Measurements from ENCODE around the gene TOB2. TPM values are rescaled to one million over a fixed set of nuclear protein-coding genes. Genes with fewer than 3 reads are reported as not detected.

TOB2 gene
- polyA plus RNA-seq, 1 donor from 2014 or later: 8.2 TPM

DNA sequence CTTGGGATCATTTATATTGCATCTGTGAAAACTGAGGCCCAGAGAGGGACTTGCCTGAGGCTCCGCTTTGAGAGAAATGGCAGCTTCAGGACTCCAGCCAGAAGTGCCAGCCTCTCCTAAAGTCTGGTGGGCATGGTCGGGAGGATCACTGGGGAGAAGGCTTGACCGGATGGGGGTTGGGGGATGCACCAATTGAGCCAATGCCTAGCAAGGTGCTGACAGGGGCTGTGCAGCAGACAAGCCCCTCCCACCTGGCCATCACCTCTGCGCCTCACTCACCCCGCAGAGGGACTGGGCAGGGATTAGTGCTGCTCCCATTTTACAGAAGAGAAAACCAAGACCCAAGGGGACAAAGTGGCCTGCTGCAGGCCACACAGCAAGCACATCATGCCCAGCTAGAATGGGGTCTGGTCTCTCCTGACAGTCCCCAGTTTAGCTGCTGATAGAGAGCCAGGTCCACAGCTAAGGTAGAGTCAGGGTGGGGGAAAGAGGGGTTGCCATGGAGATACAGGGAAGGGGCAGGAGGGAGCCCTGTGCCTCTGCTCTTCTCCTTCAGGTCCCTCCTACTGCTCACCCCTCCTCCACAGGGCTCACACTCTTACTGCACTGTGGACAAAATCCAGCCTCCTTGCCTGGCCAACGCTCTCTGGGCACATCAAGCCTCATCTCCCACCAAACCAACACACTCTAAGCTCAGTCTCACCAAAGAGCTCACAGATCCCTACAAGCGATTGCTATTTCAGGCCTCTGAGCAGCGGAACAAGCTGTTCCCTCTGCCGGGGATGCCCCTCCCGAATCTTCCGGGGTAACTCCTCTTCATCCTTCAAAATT is 35.4 kb downstream of the TOB2 start:
- no peak overlapping the region for H2AFZ ChIP-seq (ENCODE audit: low read depth, low read length)
- H4K20me1 ChIP-seq (ENCODE audit: insufficient read depth): no peaks in the 10 kb centered on the region
- H3K36me3 ChIP-seq (ENCODE audit: insufficient read depth, low read length): no peaks in the 10 kb centered on the region
- no peaks in the 10 kb centered on the region for H3K9me3 ChIP-seq (ENCODE audit: low read length)
- H3K4me2 ChIP-seq (ENCODE audit: low read length): no peak overlapping the region
- no peak overlapping the region for H3K9ac ChIP-seq (ENCODE audit: low read length)
- no peaks in the 10 kb centered on the region for H3K79me2 ChIP-seq (replicated peaks; ENCODE audit: insufficient read depth, low read length)
- no peaks in the 10 kb centered on the region for H3K9me2 ChIP-seq (ENCODE audit: insufficient read depth, low read length)
- no peaks in the 10 kb centered on the region for H3F3A ChIP-seq (ENCODE audit: insufficient read depth, low read length, poor library complexity, severe bottlenecking)
- TF ChIP-seq RAD21 (conservative IDR thresholded peaks at IDR 0.05): no peak
- TF ChIP-seq, protein P1, sequence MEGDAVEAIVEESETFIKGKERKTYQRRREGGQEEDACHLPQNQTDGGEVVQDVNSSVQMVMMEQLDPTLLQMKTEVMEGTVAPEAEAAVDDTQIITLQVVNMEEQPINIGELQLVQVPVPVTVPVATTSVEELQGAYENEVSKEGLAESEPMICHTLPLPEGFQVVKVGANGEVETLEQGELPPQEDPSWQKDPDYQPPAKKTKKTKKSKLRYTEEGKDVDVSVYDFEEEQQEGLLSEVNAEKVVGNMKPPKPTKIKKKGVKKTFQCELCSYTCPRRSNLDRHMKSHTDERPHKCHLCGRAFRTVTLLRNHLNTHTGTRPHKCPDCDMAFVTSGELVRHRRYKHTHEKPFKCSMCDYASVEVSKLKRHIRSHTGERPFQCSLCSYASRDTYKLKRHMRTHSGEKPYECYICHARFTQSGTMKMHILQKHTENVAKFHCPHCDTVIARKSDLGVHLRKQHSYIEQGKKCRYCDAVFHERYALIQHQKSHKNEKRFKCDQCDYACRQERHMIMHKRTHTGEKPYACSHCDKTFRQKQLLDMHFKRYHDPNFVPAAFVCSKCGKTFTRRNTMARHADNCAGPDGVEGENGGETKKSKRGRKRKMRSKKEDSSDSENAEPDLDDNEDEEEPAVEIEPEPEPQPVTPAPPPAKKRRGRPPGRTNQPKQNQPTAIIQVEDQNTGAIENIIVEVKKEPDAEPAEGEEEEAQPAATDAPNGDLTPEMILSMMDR (IDR thresholded peaks at IDR 0.05; ENCODE audit: poor library complexity, severe bottlenecking): no peak
- TF ChIP-seq, protein P2, sequence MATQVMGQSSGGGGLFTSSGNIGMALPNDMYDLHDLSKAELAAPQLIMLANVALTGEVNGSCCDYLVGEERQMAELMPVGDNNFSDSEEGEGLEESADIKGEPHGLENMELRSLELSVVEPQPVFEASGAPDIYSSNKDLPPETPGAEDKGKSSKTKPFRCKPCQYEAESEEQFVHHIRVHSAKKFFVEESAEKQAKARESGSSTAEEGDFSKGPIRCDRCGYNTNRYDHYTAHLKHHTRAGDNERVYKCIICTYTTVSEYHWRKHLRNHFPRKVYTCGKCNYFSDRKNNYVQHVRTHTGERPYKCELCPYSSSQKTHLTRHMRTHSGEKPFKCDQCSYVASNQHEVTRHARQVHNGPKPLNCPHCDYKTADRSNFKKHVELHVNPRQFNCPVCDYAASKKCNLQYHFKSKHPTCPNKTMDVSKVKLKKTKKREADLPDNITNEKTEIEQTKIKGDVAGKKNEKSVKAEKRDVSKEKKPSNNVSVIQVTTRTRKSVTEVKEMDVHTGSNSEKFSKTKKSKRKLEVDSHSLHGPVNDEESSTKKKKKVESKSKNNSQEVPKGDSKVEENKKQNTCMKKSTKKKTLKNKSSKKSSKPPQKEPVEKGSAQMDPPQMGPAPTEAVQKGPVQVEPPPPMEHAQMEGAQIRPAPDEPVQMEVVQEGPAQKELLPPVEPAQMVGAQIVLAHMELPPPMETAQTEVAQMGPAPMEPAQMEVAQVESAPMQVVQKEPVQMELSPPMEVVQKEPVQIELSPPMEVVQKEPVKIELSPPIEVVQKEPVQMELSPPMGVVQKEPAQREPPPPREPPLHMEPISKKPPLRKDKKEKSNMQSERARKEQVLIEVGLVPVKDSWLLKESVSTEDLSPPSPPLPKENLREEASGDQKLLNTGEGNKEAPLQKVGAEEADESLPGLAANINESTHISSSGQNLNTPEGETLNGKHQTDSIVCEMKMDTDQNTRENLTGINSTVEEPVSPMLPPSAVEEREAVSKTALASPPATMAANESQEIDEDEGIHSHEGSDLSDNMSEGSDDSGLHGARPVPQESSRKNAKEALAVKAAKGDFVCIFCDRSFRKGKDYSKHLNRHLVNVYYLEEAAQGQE (IDR thresholded peaks at IDR 0.05; ENCODE audit: borderline replicate concordance): no peak
- TF ChIP-seq EP300 (conservative IDR thresholded peaks at IDR 0.05; ENCODE audit: poor library complexity, severe bottlenecking): no peak
- TF ChIP-seq EZH2 (IDR thresholded peaks at IDR 0.05; ENCODE audit: borderline replicate concordance, insufficient read depth, low read length, poor library complexity, severe bottlenecking): no peak
- TF ChIP-seq SMC3 (conservative IDR thresholded peaks at IDR 0.05; ENCODE audit: poor library complexity): no peak
- TF ChIP-seq TAF1 (IDR thresholded peaks at IDR 0.05; ENCODE audit: low read depth): no peak
- TF ChIP-seq MXI1 (conservative IDR thresholded peaks at IDR 0.05; ENCODE audit: poor library complexity, severe bottlenecking): no peak
- TF ChIP-seq POLR2AphosphoS5 (IDR thresholded peaks at IDR 0.05): no peak
- H3K27me3 ChIP-seq (ENCODE audit: insufficient read depth, low read depth, low read length): no peaks in the 10 kb centered on the region
- no peak overlapping the region for H3K27ac ChIP-seq (ENCODE audit: low read length)
- no peak overlapping the region for H3K4me3 ChIP-seq (ENCODE audit: low read length)

DNA sequence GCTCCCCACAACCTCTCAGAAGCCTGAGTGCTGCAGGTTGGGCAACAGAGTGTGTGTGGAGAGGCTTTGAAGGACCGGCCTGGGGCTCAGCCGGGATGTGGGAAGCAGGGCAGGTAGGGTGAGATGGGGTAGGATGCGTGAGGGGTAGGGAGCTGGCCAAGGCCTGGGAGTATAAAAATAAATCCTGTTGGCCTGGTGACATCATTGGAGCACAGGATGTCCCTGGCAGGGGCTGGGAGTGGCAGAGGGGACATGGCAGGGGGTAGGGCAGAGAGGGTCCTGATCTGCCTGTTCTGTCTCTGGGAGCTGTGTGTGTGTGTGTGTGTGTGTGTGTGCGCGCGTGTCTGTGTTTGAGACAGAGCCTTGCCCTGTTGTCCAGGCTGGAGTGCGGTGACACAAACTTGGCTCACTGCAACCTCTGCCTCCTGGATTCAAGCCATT is 36.3 kb downstream of the TOB2 start:
- H3K4me3 ChIP-seq (ENCODE audit: low read length): no peak overlapping the region
- H3K27ac ChIP-seq (ENCODE audit: low read length): no peak overlapping the region
- no peaks in the 10 kb centered on the region for H4K20me1 ChIP-seq (ENCODE audit: insufficient read depth)
- TF ChIP-seq POLR2AphosphoS5 (IDR thresholded peaks at IDR 0.05) (no peak), SMC3 (conservative IDR thresholded peaks at IDR 0.05; ENCODE audit: poor library complexity) (no peak), TAF1 (IDR thresholded peaks at IDR 0.05; ENCODE audit: low read depth) (no peak), EZH2 (IDR thresholded peaks at IDR 0.05; ENCODE audit: borderline replicate concordance, insufficient read depth, low read length, poor library complexity, severe bottlenecking) (no peak), EP300 (conservative IDR thresholded peaks at IDR 0.05; ENCODE audit: poor library complexity, severe bottlenecking) (no peak)
- TF ChIP-seq, protein P1 (IDR thresholded peaks at IDR 0.05; ENCODE audit: poor library complexity, severe bottlenecking): no peak
- H3F3A ChIP-seq (ENCODE audit: insufficient read depth, low read length, poor library complexity, severe bottlenecking): no peaks in the 10 kb centered on the region
- H3K36me3 ChIP-seq (ENCODE audit: insufficient read depth, low read length): no peaks in the 10 kb centered on the region
- H3K9ac ChIP-seq (ENCODE audit: low read length): no peak overlapping the region
- H3K27me3 ChIP-seq (ENCODE audit: insufficient read depth, low read depth, low read length): no peaks in the 10 kb centered on the region
- no peaks in the 10 kb centered on the region for H3K9me3 ChIP-seq (ENCODE audit: low read length)
- no peaks in the 10 kb centered on the region for H3K9me2 ChIP-seq (ENCODE audit: insufficient read depth, low read length)
- no peak overlapping the region for H2AFZ ChIP-seq (ENCODE audit: low read depth, low read length)
- H3K4me2 ChIP-seq (ENCODE audit: low read length): no peak overlapping the region
- no peaks in the 10 kb centered on the region for H3K79me2 ChIP-seq (replicated peaks; ENCODE audit: insufficient read depth, low read length)
